HG02943 (cell line): ENCODE data around the gene LYRM7.
"Not testable (repeated sequence)": the region's sequence is repeated elsewhere in the genome, so short reads cannot be mapped to it uniquely, and the experiment has no call there.

Experiments used
- ATAC-seq: cut with Tn5 transposase; IDR thresholded peaks from one replicate; pipeline ENCODE4 v1.9.1; 2021; ENCODE audit warnings: mild to moderate bottlenecking, low read depth, moderate library complexity; ENCODE audit not compliant: unreplicated experiment

The LYRM7 gene

DNA sequence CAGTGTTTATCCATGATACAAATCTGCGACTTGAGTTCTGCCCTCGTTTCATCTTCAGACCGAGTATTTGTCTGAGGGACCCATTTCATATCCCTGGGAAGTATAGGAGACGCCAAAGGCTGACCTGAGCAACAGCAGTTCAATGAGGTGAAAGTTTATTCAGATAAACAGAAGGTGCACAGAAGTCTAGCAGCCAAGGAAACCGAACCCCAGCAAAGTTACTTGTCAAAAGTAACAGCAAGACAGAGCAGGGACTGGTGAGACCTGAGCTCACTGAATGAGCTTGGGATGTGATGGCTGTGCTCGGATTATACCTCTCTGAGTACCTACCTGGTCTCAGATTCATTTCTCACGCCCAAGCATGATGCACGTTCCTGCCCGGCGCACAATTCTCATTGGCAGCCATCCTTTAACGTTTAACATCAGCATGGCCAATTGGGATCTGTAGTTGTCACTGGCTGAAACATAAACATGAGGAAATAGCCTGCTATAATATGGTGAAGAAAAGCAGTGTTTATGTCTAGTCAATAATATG, 599 bp downstream of the LYRM7 start:
- ATAC-seq, result no peak

DNA sequence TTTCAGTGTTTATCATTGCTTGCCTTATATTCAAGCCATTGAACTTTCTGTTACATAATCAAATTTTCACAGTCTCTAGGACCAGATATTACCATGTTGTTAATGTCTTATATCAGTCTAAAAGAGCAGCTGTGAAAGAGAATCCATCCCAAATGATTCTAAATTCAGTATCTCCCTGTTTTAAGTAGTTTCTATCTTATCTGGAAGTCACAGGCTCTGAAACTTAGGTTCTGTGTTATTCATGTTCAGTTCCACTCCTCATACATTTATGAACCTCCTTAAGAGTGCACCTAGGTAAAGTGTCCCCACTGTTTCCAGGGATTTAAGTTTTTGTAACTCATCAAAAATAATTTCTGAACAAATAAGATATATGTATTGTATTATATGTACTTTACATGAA, 9.7 kb downstream of the LYRM7 start:
- ATAC-seq, result no peak

DNA sequence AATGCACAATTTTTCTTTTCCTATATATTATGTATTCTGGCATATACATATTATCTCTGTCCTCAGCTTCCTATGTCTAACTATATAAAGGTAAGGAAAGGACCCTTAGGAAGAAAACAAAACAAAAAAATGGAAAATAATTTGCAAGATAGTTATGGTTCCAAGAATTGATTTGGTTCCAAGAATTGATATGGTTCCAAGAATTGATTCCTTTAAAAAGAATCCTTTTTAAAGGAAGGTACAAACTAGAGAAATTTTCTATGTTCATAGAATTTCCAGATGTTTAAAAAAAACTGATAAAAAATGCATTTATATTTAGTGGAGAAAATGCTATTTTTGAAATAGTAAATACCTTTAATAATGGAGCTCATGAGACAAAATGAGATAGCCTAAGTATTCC, 12.1 kb downstream of the LYRM7 start:
- no peak for ATAC-seq

DNA sequence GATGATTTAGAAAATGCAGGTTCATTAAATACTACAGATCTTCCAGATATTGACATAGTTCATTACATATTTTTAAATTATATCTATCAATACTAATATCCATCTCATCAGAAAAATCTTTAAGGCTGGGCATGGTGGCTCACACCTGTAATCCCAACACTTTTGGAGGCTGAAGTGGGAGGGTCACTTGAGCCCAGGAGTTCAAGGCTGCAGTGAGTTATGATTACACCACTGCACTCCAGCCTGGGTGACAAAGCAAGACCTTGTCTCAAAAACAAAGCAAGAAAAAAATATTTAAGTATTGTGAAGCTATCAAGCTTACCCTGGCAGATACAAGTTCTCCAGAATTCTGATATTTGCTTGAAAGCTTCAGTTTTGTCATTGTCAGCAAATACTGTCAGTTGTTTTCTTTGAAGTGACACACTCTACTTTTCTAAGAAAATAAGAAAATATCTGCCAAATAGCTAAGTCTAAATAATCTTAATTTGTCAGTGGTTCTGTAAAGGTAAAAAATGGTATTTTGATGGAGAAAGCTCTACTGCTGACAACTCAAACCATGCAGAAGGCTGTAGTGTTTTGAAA, 14.9 kb downstream of the LYRM7 start:
- no peak for ATAC-seq

DNA sequence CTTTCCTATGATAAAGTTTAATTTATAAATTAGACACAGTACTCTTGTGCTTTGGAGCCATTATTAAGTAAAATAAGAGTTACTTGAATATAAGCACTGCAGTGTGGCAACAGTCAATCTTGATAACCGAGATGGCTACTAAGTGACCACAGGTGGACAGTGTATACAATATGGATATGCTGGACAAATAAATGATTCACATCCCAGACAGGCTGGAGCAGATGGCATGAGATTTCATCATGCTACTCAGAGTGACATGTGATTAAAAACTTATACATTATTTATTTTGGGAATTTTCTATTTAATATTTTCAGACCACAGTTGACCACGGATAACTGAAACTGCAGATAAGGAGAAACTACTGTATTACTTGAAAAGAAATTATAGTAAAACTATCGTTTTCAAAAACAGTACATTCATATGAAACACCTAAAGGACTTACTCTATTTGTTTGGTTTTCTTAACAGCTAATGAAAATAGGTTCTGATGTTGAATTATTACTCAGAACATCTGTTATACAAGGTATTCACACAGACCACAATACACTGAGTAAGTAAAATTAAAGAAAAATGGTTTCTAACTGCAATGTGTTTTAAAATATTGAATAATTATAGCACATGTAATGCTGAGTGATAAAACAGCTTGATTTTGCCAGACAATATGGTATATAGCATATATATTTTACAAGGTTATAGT, 16.0 kb downstream of the LYRM7 start:
- ATAC-seq, result no peak

DNA sequence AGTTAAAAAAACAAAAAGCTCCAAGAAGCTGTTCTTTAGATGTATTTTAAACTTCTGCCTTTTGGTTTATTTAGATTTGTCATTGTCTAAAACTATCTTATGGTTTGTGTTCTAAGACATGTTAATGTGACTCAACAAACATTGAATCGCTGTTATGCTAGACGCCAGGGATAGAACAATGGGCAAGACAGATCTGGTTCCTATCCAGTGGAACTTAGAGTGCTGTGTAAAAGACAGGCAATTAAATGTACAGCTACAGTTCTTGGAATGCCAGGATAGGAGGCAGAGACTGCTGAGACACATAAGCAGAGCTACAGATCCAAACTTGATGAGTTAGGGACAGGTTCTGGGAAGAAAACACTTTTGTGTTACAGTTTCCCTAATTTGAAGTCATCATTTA, 22.4 kb downstream of the LYRM7 start:
- ATAC-seq, result no peak

DNA sequence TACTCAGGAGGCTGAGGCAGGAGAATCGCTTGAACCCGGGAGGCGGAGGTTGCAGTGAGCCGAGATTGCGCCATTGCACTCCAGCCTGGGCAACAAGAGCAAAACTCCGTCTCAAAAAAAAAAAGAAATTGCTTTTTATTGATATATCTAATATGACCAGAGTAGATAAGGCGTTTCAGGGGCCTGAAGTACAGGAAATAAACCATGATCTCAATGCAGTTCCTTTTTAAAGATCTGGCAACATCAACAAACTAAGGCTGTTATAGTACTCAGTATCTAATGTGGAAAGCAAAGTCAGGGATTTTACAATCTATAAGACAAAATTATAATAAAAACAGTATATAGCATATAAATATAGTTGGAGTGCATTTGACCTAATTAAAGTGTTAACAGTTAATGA, 23.2 kb downstream of the LYRM7 start:
- not testable (repeated sequence) for ATAC-seq

DNA sequence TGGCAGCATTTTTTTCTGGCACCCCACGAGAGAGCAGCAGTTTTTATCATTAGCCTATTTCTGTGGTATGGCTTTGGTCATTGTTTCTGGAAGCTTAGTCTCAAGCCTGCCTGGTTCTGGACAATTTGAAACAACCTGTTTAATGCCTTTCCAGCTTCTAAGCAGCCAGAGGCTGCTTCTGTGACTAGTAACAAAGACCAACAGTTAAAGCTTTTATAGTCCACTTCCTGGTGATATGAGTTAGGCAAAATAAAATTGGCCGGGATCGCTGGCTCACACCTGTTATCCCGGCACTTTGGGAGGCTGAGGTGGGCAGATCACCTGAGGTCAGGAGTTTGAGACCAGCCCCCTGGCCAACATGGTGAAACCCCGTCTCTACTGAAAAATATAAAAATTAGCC, 24.0 kb downstream of the LYRM7 start:
- ATAC-seq, result no peak

DNA sequence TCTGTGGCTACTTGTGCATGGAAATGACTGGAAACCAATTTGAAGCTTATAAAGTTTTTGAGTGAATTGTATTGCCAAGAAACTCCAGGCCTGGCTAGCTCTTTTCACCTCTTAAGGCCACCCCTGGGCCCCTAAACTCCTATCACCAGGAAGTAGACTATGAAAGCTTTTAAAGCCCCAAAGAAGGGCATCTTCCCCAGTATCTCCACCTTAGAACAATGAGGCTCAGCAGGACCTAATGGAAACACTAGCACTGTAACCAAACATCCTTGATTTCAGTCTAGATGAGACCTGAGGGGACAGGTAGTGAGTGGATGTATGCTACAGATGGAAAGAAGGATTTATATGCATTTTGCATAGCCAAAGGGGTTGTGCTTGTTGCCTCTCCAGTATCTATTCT, 25.0 kb downstream of the LYRM7 start:
- no peak for ATAC-seq

DNA sequence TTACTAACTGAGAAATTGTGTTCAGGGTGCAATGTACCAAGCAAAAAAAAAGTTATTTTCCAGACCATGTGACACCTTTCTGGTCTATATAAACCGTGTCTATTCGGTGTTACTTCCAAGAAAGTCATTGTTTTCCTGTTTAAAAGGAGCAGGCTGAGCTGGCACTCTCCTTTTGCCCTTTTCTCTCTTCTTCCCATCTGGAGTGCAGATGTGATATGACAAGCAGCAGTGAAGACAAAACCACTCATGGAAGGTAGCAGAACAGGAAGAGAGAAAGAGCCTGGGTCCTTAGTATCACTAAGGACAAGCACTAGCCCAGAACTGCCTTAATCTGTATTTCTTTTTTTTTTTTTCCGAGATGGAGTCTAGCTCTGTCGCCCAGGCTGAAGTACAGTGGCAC, 25.6 kb downstream of the LYRM7 start:
- ATAC-seq, result no peak

DNA sequence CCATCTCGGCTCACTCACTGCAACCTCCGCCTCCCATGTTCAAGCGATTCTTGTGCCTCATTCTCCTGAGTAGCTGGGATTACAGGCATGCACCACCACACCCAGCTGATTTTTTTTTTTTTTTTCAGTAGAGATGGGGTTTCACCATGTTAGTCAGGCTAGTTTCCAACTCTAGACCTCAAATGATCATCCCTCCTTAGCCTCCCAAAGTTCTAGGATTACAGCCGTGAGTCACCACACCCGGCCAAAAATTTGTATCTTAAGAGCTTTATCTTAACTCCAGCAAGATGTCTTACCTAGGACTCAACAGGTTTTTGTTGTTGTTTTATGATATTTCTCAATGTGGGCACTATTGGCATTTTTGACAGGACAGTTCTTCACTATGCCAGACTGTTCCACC, 27.9 kb downstream of the LYRM7 start:
- ATAC-seq, result no peak

DNA sequence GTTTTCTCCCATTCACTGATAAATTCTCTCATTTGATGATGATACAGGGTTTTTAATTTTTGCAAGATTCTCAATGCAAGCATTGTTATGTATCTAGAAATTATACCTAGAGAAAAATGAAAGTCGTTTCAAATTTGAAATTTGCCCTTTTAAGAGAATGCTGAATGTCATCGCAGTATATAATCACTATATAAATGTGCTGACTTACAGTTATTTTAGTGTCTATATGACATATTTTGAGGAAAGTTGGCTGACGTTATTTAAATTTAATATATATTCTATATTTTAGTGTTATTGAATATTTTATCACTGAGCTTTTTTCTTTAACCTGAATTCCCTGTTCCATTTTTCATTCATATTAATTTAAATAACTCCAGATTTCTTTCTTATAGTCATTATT, 29.8 kb downstream of the LYRM7 start:
- ATAC-seq, result no peak

DNA sequence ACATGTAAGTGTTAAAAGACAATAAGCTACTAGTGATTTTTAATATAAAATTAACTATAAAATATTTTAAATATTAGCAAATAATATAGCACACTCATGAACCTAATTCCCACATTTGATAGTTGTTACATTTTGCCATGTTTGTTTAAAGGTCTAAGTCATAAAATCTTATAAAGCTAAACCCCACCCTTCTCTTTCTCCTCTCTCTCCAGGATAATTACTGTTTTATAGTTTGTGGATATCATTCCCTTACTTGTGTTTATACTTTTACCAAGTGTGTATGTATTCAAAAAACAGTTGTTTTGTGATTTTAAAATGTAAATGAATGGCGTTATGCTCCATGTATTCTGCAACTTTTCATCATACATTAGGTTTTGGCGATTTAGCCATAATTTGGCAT, 34.2 kb downstream of the LYRM7 start:
- ATAC-seq, result no peak

DNA sequence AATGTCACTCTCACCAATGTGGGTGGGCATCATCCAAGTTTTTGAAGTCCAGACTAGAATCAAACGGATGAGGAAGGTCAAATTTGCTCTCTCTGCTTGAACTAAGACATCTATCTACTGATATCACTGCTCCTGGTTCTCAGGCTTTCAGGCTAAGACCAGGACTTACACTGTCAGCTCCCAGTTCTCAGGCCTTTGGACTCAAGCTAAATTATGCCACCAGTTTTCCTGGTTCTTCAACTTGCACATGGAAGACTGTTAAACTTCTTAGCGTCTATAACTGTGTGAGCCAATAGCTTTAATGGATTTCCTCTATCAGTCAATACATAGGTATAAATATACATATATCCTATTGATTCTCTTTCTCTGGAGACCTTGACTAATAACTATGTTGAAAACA, 35.3 kb downstream of the LYRM7 start:
- ATAC-seq, result no peak

DNA sequence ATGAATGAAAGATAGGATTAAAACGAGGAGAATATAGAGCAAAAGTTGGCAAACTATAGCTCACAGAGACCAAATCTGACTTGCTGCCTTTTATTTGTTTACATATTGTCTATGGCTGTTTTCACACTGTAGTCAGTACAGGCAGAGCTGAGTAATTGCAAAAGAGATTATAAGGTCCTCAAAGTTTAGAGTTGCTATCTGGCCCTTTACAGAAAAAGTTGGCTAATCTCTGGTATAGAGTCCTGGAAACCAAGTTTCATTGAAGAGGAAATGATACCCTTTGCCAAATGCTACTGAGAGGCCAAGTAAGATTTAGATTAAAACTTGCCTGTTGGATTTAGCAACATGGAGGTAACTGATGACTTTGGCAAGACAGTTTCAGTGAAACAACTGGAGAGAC, 36.0 kb downstream of the LYRM7 start:
- ATAC-seq, result no peak

DNA sequence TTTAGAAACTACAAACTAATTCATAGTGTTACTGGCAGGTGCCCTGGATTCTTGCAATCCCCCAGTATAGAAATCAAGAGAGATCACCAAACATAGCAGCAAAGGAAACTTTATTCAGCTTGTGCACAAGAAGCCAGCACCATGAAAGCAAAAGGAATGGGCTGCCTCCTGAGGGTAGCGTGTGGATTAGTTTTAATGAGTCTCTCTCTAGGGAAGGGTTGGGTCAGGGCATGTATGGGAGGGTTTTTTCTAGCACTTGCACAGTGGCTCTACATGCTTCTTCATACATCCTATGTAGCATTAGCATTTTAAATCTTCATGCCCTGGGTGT, 38.4 kb downstream of the LYRM7 start:
- no peak for ATAC-seq

DNA sequence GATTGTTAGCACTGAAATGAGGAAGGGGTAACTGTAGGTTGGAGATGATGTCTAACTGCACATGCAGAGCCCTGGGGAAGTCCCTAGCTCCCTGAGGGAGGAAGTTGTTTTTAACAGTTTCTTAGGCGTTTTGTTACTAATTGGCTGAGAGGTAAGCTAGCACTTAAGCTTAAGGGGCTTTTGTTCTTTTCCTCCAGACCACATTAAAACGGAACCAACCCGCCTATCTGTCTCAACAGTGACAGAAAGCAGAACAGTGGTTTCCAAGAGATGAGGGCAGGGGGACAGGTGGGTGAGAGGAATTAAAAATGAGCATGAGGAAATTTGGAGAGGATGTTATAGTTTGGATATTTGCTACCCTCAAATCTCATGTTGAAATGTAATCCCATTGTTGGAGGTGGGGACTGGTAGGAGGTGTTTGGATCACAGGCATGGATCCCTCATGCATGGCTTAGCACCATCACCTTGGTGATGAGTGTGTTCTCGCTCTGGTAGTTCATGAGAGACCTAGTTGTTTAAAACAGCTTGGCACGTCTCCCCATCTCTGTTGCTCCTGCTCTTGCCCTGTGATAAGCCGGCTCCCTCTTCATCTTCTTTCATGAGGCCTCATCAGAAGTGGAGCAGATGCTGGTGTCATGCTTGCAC, 38.9 kb downstream of the LYRM7 start:
- peak; percentile 87 for ATAC-seq

DNA sequence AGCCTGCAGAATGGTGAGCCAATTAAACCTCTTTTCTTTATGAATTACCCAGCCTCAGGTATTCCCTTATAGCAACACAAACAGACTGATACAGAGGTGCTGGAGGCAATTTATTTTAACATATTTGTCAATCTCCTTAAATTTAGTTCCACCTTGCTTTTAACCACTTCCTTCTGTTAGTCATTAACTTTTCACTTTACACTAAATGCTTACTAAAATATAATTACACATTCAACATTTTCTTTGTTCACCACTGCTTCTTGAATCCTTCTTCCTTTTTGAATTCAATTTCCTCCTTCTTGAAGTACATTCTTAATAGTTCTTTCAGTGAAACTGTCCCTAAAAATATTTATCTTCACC, 39.4 kb downstream of the LYRM7 start:
- no peak for ATAC-seq

DNA sequence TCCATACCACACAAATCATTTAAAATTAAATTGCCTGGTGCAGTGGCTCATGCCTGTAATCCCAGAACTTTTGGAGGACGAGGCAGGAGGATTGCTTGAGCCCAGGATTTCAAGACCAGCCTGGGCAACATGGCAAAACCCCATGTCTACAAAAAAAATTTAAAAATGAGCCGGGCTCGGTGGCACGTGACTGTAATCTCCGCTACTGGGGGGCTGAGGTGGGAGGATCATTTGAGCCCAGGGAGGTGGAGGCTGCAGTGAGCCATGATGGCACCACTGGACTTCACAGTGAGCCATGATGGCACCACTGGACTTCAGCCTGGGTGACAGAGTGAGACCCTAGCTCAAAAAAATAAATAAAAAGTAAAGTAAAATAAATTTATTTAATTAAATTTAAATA, 40.9 kb downstream of the LYRM7 start:
- ATAC-seq, result no peak

DNA sequence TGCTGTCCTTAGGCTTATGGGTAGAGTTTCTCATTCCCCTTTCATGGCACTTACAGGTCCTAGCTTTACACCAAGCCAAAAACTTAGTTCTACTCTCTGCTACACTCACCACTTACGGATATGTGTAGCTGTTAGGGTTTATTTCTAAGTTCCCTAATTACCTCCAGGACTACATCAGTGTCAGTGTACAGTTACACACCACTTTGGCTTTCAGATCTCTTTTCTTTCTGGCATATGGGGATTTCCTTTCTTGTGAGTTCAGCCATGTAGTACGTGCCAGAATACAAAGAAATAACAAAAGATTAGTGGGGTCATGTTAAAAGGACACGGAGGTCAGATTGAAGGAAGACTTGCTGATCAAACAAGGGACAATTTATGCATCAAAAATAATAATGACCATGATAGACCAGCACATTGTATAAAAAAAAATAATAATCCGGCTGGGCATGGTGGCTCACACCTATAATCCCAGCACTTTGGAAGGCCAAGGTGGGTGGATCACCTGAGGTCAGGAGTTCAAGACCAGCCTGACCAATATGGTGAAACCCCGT, 41.8 kb downstream of the LYRM7 start:
- ATAC-seq, result no peak

DNA sequence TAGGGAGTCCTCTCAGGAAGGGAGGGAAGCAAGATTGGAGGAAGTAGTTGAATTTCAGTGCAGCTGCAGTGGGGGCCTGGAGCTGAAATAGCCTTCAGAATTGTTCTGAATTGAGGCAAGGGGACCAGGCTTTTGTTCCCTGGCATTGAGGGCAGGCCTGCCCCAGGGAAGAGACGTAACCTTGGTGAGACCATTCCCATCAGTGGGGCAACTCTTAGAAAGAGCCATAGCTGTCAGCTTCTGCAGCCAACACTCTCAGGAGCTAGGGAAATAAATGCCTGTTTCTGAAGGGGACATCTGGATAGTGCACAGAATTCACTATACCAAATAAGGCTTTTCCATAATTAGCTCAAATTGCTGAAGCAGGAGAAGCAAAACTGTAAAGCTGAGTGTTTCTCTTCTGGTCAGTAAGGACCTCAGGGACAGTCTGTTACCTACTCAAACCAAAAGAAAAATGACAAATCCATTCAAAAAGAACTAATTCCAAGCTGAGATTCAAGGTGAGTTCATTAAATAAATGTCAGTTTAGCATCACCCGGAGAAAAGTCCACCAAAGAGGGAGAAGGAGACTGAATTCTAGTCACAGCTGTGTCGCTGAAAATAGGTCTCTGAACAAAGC, 44.0 kb downstream of the LYRM7 start:
- ATAC-seq, result no peak
